Retinal pigment epithelial cell (primary cell): ENCODE results near the gene ARHGAP19.
"Not testable (repeated sequence)": the region's sequence is repeated elsewhere in the genome, so short reads cannot be mapped to it uniquely, and the experiment has no call there.

ENCODE experiments used
- DNase-seq: peaks from one replicate; pipeline ENCODE4 v3.0.0-alpha.2; 2010; ENCODE audit warnings: low read depth
- H3K4me3 ChIP-seq: 2 replicates; pipeline ENCODE4 v1.5.1; 2011; ENCODE audit warnings: mild to moderate bottlenecking, low read length, control low read depth, moderate library complexity
- TF ChIP-seq, protein P1 (sequence below): conservative IDR thresholded peaks from 2 replicates; pipeline ENCODE4 v1.5.1; 2011; ENCODE audit warnings: low read depth, low read length, control low read depth, inconsistent platforms

Gene ARHGAP19

DNA sequence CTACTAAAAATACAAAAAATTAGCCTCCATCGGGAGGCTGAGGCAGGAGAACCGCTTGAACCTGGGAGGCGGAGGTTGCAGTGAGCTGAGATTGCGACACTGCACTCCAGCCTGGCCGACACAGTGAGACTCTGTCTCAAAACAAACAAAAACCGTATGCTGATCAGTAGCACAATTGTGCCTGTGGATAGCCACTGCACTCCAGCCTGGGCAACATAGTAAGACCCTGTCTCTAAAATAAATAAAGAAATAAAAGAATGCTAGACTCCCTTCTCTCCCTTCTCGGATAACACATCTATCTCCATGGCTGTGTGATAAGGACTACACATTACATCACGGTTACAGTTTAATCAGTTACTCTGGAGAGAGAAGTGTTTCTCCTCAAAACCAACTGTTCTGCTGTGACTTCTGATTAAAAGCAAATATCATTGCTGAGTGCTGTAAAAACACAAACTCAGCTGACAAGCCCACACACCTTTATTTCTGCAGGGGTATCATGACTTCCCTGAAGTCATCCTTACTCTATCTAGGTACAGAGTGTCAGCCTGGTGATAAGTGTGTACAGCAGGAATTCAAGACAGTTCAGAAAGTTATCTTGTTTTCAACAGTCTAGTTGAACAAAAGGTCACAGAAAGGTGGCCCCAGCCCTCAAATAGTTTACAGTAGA is 5.3 kb upstream of the ARHGAP19 start:
- no peak overlapping the region for H3K4me3 ChIP-seq
- TF ChIP-seq, protein P1, sequence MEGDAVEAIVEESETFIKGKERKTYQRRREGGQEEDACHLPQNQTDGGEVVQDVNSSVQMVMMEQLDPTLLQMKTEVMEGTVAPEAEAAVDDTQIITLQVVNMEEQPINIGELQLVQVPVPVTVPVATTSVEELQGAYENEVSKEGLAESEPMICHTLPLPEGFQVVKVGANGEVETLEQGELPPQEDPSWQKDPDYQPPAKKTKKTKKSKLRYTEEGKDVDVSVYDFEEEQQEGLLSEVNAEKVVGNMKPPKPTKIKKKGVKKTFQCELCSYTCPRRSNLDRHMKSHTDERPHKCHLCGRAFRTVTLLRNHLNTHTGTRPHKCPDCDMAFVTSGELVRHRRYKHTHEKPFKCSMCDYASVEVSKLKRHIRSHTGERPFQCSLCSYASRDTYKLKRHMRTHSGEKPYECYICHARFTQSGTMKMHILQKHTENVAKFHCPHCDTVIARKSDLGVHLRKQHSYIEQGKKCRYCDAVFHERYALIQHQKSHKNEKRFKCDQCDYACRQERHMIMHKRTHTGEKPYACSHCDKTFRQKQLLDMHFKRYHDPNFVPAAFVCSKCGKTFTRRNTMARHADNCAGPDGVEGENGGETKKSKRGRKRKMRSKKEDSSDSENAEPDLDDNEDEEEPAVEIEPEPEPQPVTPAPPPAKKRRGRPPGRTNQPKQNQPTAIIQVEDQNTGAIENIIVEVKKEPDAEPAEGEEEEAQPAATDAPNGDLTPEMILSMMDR = no peak
- DNase-seq = no peak

DNA sequence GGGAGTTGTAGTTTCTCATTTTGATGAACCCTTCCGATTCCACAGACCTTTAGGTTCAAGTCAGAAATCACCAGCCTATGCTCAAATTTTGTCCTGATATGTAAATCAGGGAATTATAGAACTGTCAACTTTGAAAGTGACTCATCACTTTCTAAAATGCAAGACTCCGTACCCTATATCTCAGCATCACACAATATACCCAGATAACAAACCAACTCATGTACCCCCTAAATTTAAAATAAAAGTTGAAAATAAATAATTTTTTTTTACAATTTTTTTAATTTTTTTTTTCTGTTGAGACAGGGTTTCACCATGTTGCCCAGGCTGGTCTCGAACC is 393 bp upstream of the ARHGAP19 start:
- no peak overlapping the region for H3K4me3 ChIP-seq
- TF ChIP-seq, protein P1 = no peak
- no peak for DNase-seq

DNA sequence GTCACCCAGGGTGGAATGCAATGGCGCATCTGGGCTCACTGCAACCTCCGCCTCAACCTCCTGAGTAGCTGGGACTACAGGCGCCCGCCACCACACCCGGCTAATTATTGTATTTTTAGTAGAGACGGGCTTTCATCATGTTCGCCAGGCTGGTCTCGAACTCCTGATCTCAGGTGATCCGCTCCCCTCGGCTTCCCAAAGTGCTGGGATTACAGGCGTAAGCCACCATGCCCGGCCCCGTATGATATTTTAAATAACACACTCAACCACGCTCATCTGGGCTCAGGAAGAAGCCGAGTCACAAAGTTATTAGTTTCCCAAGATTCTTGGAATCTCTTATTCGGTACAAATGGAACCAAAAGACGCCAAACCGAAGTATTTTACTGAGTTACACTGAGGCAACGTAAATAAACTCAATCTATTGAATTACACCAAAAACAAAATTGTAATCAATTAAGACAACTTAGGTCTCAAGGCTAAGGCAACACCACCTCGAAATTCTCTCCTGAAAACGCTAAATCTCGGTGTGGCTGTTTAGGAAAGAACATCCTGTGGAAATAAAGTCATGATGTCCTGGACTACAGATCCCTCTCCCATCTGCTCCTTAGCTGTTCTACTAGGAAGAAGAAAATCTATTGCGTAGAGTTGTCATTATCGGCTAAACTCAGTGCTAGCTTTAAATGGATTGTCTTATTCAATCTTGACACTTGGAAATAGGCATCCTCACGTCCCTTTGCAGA is 910 bp downstream of the ARHGAP19 start:
- peak overlapping the region; percentile 65 for H3K4me3 ChIP-seq
- no peak for DNase-seq

DNA sequence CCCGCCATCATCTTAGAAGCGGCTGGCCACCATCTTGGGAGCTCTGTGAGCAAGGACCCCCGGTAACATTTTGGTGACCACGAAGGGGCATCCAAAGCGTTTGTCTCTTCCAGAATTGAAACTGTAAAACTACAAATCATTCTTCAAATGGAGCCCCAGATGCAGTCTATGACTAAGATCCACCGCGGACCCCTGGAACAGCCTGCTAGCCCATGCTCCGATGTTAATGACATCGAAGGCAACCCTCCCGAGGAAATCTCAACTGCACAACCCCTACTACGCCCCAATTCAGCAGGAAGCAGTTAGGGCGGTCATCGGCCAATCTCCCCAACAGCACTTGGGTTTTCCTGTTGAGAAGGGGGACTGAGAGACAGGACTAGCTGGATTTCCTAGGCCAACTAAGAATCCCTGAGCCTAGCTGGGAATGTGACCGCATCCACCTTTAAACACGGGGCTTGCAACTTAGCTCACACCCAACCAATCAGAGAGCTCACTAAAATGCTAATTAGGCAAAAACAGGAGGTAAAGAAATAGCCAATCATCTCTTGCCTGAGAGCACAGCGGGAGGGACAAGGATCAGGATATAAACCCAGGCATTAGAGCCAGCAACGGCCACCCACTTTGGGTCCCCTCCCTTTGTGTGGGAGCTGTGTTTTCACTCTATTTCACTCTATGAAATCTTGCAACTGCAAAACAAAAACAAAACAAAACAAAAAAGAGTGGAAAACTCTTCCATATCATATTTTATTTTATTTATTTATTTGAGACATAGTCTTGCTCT is 1.7 kb downstream of the ARHGAP19 start:
- peak overlapping the region; percentile 65 for H3K4me3 ChIP-seq
- not testable (repeated sequence) for DNase-seq

More for the DNA sequence above, 910 bp downstream of the ARHGAP19 start:
- TF ChIP-seq, protein P1 = no peak

DNA sequence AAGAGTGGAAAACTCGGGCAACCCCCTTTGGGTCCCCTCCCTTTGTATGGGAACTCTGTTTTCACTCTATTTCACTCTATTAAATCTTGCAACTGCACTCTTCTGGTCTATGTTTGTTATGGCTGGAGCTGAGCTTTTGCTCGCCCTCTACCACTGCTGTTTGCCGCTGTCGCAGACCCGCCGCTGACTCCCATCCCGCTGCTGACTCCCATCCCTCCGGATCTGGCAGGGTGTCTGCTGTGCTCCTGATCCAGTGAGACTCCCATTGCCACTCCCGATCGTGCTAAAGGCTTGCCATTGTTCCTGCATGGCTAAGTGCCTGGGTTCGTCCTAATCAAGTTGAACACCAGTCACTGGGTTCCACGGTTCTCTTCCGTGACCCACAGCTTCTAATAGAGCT is 2.4 kb downstream of the ARHGAP19 start:
- not testable (repeated sequence) for H3K4me3 ChIP-seq, DNase-seq

- no peak overlapping the region for H3K4me3 ChIP-seq
- no peak for DNase-seq
- TF ChIP-seq, protein P1 = no peak
These were observed 11.7 kb downstream of the ARHGAP19 start for GRCh38 chr10:97280783-97281182.

DNA sequence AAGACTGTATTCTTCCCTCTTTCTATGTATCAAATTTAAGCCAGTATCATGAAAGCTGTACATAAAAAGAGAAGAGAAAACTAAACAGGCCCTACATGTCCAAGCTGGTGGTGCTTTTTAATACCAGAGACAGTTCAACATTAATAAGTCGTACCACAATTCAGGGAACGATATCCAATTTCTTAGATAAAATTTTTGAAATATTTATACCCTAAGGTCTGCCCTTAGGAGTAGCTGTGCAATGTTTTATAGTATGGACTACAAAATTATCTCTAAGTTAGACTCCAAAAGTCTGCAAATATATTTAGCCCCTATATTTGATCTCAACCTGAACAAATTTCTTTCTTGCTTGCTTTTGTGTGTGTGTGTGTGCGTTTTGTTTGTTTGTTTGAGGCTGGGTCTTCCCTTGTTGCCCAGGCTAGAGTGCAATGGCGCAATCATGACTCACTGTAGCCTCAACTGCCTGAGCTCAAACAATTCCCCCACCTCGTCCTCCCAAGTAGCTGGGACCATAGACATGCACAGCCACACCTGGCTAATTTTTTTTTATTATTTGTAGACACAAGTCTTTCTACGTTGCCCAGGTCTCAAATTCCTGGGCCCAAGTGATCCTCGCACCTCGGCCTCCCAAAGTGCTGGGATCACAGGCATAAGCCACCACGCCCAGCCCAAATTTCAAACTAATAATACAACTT is 13.2 kb downstream of the ARHGAP19 start:
- TF ChIP-seq, protein P1 = no peak
- H3K4me3 ChIP-seq = no peak overlapping the region
- DNase-seq = no peak
